HG03354 (cell line): Measurements from ENCODE around the gene MECR.

Experiments
- ATAC-seq: cut with Tn5 transposase; IDR thresholded peaks from one replicate; pipeline ENCODE4 v1.9.1; 2021; ENCODE audit warnings: mild to moderate bottlenecking; ENCODE audit not compliant: unreplicated experiment, poor library complexity, severe bottlenecking

Gene MECR

DNA sequence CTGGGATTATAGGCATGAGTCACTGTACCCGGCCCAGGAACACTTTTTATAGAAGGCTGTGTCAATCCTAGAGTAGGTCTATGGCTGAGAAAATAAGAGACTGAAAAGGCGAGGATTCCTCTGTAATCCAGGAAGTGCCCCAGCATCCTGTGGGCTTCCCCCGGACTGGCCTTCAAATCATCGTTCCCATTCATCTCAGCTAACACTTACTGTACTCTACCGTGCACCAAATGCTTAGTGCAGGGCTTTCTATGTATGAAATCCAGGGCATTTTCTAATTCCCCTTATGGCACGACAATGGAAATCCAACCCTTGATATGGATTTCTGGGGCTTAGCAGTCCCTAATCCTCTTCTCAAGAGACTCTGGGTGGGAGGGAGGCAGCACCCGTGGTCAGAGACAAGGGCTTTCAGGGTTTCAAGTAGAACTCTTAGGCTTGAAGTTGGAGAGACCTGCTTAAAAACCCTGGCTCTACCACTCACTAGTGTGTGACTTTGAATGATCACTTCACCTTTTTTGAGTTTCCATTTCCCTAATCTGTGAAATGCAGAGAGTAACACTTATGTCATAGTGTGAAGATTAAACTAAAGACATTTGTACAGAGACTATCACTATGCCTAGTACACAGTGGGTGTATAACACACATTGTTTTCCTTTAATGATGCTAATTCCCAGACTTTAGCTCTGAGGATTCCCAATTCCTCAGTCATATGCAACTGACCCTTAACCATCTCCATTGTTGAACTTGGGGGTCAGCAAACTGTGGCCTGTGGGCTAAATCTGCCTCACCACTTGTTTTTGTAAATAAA, 20.3 kb downstream of the MECR start:
- no peak for ATAC-seq

- no peak for ATAC-seq
Observed at GRCh38 chr1:29209173-29209572, 21.6 kb downstream of the MECR start.

- ATAC-seq: no peak
Observed at GRCh38 chr1:29208442-29208841, 22.3 kb downstream of the MECR start.

DNA sequence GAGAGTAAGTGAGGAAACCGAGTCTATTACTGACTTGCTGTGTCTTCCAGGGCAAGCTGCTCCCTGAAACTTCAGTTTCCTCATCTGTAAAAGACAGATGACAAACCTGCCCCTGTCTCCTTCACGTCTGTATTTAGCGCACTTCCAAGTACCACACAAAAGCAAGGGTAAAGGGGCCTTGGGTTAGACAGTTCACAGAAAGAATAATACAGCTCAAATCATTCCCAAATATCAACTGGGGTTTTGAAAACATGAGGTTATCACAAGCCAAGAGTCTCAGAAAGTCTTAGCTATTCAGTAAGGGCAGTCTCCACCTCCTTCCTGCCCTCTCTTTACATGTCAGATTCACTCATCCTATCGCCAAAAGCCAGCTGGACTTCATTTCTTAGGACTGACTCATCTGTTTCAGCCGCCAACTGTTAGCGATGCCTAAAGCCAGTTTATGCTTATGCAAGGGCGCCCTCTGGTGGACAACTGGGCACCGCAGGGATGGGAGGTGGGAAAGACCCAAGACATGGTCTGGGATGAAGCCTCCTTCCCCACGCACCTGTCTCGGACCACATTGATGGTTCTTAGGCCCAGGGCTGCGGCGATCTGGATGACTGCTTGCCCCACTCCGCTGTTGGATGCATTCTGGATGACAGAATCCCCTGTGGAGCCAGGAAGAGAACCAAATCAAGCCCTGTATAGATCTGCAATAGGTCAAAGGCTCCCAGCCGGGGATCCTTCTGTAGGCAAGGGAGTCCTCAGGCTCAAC, 28.0 kb downstream of the MECR start:
- peak; percentile 74 for ATAC-seq

- ATAC-seq: no peak
Observed at GRCh38 chr1:29202053-29202452, 28.7 kb downstream of the MECR start.

DNA sequence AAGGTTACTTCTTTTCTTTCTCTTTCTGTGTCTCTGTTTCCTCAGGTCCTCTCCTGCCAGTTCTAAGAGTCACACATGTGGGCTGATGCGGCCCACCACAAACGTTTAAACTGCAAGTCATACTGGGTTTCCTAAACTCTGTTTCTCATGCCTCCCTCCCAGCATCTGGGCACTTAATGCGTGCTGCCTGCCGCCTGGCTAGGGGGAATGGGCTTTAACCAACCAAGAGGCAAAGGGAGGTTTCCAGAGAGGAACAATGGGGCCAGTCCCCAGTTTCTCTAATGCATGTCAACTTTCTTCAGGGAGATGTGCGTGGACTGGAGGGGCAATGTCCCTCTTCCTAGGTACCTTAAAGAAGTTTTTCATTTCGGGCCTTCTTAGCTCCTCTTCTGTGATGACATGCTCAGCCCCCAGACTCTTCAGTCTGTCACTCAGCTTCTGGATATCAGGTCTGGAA, 29.1 kb downstream of the MECR start:
- ATAC-seq: no peak

DNA sequence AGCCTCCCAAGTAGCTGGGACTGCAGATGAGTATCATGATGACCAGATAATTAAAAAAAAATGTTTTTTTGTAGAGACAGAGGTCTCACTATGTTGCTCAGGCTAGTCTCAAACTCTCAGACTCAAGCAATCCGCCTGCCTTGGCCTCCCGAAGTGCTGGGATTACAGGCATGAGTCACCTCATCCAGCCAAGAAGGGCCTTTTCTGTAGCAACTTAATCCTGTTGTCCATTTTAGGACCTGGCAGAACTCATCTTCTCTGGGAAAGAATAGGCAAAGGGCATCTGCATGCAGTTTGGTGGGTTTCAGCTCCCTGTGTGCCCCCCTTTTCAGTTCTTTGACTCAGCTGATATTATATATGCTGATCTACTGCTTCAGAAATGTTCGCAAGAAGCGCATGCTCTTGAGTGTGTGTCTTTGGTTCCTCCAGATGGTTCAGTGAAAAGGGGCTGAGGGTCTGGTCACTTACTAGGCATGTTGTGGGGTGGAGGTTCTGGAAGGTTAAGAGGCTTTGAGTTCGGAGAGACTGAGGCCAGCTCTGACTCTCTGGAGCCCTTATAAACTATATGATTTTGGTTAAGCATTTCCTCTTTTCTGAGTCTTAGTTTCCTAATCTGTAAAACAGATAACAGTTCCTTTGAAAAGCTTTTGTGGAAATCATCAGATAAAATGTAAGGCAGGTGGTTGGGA, 29.7 kb downstream of the MECR start:
- ATAC-seq: no peak

DNA sequence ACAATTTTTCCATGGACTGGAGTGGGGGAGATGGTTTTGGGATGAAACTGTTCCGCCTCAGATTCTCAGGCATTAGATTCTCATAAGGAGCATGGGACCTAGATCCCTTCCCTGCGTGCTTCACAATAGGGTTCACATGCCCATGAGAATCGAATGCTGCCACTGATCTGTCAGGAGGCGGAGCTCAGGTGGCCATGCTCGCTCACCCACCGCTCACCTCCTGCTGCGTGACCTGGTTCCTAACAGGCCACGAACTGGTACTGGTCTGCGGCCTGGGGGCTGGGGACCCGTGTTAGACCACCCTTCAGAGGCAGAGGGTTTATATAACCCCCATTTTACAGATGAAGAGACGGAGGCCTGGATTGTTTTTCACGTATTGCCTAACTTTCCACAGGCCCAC, 32.7 kb downstream of the MECR start:
- ATAC-seq: no peak

- no peak for ATAC-seq
Observed at GRCh38 chr1:29197590-29197924, 33.2 kb downstream of the MECR start.

DNA sequence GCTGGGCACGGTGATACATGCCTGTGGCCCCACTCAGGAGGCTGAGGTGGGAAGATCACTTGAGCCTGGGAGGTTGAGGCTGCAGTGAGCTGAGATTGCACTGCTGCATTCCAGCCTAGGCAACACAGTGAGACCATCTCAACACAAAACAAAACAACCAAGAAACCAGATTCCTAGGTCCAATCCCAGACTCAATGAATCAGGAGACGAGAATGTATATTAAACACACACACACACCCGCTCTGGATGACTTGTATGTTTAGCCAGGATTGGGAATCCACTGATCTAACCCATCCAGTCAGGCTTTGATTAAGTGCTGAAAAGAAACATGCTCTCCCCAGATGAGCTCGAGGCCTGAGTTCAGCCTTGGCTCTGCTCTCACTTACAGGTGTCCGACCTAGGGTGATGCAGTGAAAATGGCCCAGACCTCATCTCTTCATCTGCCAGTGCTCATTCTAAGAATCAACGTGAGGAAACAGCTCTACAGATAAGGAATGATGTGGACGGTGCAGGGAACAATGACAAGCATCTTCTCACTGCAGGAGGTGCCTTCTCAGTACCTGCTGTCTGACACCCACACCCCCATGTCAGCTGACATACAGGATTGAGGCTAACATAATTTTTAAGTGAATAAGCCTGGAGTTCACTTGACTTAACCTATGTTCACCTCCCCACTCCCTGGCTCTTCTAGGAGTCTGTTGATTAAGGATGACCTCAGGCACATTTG, 33.7 kb downstream of the MECR start:
- ATAC-seq: no peak

DNA sequence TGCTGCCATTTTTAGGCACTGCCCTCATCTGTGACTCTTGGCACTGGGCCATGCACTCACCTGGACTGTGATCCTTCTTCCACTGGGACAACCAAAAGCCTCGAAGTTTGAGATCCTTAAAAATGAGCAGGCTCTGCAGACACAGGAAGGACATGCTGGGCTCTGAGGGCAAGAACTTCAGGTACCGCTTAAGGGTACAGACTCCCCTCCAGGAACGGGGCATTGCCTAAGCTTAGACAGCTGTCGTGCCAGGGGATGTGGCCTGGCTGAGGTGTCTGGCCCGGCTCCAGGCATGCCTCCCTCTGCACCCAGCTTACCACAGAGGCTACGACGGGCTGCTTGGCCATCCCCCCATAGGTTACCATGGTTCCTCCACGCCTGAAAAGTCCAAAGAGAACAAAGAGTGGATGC, 34.8 kb downstream of the MECR start:
- no peak for ATAC-seq

GRCh38 chr1:29193879-29194455, 36.8 kb downstream of the MECR start:
- no peak for ATAC-seq

- no peak for ATAC-seq
Observed at GRCh38 chr1:29190718-29191117, 40.0 kb downstream of the MECR start.

DNA sequence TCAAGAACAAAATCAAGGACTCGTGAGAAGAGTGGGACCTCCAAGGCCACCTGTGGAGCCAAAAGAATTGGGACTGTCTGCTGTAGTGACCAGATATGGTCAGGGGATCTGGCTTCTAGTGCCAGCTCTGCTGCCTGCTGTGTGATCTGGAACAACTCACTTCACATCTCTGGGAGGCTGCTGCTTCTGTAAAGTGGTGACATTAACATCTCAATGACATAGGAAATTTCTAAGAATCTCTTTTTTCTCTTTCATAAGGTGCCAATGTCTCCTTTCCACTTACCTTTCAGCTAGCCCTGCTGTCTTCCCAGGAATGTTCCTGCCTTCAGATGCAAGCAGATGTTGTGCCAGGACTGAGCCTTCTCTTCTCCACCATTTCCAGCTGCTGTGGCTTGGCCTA, 44.0 kb downstream of the MECR start:
- no peak for ATAC-seq

- ATAC-seq: no peak
Observed at GRCh38 chr1:29186252-29186651, 44.5 kb downstream of the MECR start.

GRCh38 chr1:29183287-29183686, 47.4 kb downstream of the MECR start:
- no peak for ATAC-seq

DNA sequence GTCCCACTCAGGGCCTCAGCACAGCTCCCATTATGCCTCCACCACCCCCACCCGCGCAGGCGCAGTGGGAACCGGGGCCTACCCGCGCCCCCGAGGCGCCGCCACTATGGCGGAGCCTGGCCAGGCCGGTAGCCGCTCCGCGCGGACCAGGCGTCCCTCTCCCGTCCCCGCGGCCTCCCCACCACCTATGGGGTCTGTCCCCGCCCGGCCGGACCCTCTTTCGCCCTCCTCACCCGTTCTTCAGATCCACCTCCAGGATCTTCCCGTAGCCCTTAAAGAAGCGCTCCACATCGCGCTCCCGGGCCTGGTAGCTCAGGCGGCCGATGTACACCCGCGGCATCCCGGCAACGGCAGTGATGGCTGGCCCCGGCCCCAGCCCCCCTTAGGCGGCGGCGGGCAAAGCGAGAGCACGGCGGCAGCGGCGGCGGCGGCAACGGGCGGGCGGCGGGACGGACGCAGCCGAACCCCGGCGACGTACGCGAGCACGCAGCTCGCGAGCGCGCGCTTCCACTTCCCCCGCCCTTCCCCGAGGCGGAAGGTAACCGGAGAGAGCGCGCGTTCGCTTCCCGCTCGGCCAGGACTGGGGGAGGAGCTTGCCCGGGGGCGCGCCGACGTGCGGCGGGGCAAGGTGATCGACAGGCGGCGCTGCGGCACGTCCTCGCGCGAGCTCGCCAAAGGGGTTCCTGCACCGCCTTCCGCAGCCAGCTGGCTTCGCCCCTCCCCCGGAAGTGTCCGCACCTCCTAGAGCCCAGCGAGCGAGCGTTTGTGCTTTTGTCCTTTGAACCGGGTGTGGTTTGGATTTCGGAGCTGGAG, 49.1 kb downstream of the MECR start, which contains the start of gene SRSF4:
SRSF4 (minus strand) TSS at position 488 of the 813 bp plus-strand sequence; CDS start at position 340, 148 bp downstream.
- ATAC-seq: peak; percentile 92

DNA sequence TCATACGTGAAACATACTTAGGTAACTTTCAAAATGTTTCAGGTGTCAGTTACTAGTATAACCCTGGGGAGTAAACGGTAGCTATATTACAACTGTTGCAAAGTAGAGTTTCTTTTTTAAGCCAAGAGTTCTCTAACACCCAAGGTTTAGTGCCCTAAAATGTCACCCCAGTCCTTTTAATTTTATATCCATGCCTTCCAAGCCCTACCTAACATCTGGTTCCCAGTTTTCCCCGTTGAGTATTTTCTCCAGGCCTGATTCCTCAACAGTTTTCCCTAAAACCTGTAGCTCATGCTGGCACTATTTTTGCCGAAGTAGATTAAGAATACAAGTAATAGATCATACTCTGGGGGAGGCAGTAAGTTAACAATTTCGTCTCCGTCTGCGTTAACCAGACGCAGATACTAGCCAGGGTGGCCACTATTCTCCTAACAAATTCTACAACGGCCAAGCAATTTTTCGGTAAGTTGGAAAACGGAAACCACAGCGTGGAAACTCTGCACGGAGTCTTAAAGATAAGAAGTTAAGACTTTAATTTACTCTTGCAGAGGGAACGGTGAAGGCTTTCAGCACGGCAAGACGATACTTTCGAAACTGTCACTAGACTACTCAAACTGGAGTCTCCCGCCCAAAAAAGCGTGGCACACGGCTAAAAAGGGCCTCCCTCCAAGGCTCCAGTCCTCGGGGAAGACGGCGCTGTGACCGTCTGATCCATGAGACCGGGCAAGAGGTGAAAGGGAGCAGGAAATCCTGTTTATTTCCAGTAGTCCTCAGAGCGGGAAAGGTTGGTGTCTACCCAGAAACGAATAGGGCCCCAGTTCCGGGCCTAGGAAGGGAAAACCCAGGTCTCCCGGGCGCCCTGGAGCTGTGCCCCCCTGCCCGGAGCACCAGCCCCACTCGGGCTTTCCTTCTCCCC, 50.0 kb downstream of the MECR start:
- ATAC-seq: peak; percentile 10
